ENCODE data around the gene KNSTRN.

- TF ChIP-seq, protein P1, sequence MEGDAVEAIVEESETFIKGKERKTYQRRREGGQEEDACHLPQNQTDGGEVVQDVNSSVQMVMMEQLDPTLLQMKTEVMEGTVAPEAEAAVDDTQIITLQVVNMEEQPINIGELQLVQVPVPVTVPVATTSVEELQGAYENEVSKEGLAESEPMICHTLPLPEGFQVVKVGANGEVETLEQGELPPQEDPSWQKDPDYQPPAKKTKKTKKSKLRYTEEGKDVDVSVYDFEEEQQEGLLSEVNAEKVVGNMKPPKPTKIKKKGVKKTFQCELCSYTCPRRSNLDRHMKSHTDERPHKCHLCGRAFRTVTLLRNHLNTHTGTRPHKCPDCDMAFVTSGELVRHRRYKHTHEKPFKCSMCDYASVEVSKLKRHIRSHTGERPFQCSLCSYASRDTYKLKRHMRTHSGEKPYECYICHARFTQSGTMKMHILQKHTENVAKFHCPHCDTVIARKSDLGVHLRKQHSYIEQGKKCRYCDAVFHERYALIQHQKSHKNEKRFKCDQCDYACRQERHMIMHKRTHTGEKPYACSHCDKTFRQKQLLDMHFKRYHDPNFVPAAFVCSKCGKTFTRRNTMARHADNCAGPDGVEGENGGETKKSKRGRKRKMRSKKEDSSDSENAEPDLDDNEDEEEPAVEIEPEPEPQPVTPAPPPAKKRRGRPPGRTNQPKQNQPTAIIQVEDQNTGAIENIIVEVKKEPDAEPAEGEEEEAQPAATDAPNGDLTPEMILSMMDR (IDR thresholded peaks at IDR 0.05; ENCODE audit: control extremely low read depth in 1 of 3, insufficient read depth in 1 of 3, low read depth in 1 of 3, low read length in 3 of 3): no peak
- TF ChIP-seq ATF3 (IDR thresholded peaks at IDR 0.05; ENCODE audit: insufficient read depth, low read depth, low read length): no peak
- TF ChIP-seq POLR2AphosphoS5 (IDR thresholded peaks at IDR 0.05; ENCODE audit: low read depth, low read length): no peak
- no peak for TF ChIP-seq POLR2A (IDR thresholded peaks at IDR 0.05; ENCODE audit: control extremely low read depth in 1 of 2, low read depth in 2 of 2, low read length in 2 of 2)
- TF ChIP-seq FOSL1 (IDR thresholded peaks at IDR 0.05; ENCODE audit: insufficient read depth, low read depth, low read length): no peak
- no peak for TF ChIP-seq TAF7 (optimal IDR thresholded peaks at IDR 0.05; ENCODE audit: borderline replicate concordance, low read depth, low read length)
- no peak for TF ChIP-seq MAX (IDR thresholded peaks at IDR 0.05)
- no peak for TF ChIP-seq HDAC6 (IDR thresholded peaks at IDR 0.05; ENCODE audit: low read depth, low read length)
- no peak for TF ChIP-seq JUN (IDR thresholded peaks at IDR 0.05; ENCODE audit: low read depth, low read length)
- TF ChIP-seq KDM1A (IDR thresholded peaks at IDR 0.05; ENCODE audit: borderline replicate concordance, low read length): no peak
- TF ChIP-seq CBX5 (IDR thresholded peaks at IDR 0.05; ENCODE audit: low read depth, low read length): no peak
- TF ChIP-seq SP2 (IDR thresholded peaks at IDR 0.05; ENCODE audit: low read length): no peak
- TF ChIP-seq BACH1 (IDR thresholded peaks at IDR 0.05; ENCODE audit: low read length): no peak
- no peak for TF ChIP-seq EZH2 (IDR thresholded peaks at IDR 0.05; ENCODE audit: low read depth, low read length, severe bottlenecking)
These were observed 26.8 kb downstream of the KNSTRN start for GRCh38 chr15:40409366-40409765.

Measured in H1 (cell line).